Fibroblast of the conjunctiva (primary cell): ENCODE data around the gene NFE2L2.
A peak's percentile ranks its signal among the peaks of the same experiment; 100 is the strongest.
"Not testable (repeated sequence)": the region's sequence is repeated elsewhere in the genome, so short reads cannot be mapped to it uniquely, and the experiment has no call there.

Experiments
- DNase-seq: peaks from one replicate; pipeline ENCODE4 v3.0.0-alpha.2; 2010; ENCODE audit warnings: low read depth

The NFE2L2 gene

DNA sequence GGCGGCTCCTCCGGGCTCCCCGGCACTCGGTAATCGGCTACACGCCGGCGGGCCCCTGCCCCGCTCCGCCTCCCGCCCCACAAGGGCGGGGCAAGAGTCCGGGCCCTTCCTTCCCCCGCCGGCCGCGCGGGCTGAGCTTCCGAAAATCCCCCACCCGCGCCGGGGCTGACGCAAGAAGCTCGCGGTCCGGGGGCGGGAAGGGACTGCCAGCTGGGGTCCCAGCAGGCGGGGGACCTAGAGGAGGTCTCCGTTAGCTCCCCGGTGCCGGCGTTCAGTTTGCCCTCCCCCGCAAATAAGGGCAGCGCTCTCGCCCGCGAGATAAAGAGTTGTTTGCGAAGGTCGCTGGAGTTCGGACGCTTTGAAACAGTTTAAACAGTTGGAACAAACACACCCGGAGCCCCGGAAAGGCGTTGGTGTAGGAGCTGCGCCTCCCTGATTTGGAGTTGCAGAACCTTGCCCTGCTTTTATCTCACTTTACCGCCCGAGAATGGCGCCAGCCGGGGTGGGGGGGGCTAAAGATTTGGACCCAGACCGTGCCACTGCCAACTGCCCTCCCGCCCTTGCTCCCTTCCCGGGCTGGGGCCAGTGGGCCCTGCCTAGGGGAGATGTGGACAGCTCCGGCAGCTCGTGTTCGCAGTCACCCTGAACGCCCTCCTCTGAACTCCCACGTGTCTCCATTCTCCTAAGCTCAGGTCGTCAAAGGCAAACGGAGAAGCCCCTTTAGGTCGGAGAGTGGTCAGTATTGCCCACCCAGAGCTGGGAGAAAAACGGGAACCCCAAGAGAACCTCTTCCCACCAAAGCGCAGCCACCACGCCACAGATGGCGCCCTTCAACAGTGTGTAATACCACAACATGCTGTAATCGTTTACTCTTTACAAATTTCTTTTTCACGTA, at the start of gene NFE2L2:
Gene NFE2L2 (minus strand): TSS at position 35 of the 895 bp plus-strand sequence. CDS start 151 bp downstream, outside the sequence.
- peak; percentile 89 for DNase-seq

DNA sequence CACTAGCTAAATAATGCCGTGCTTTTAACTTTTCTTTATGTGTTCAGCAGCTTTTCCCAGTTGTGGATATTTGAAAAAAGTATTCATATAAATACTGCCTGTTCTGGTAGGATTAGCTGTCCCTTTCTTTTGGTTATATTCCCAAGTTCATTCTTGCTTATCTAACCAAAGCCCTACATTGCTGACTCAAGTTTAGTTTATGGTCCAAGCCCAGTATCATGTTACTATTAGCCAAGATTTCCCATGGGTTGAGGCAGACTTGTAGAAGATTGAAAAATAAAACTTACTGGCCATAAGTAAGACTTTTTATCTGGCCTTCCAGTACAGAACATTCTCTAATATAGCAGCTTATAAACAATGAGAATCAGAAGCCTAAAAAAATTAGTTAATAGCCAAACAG, 49.7 kb upstream of the NFE2L2 start:
- peak; percentile 88 for DNase-seq

DNA sequence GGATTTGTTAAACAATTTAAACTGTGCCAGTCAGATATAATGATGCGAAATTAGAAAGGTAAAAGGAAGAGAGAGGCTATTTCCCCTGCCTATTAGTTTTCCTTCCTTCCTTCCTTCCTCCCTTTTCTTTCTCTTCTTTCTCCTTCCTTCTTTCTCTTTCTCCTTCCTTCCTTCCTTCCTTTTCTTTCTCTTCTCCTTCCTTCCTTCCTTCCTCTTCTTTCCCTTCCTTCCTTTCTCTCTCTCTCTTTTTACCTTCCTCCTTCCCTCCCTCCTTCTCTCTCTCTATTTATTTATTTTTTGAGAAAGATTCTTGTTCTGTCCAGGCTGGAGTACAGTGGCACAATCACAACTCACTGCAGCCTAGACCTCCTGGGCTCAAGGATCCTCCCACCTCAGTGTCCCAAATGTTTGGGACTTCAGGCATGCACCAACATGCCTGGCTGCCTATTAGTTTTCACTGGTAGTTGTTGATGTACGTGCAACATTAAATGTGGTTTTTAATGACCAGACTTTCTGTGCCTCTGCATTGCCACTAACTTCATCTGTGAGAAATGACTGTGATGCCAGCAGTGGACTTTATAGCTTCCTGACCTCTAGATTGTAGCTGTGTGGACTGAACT, 48.7 kb upstream of the NFE2L2 start:
- DNase-seq = no peak

DNA sequence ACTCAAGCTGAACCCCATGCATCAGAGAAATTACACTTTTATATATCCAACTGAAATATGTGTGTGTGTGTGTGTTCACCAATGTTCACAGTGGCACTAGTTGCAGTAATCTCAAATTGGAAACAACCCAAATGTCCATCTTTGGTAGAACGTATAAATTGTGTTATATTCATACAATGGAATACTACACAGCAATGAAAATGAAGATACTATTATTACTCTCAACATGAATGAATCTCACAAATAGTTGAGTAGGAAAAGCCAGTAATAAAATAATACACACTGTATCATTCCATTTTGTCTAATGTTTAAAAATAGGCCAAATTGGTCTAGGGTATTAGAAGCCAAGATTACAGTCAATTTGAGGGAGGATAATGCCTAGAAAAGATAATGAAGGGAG, 48.0 kb upstream of the NFE2L2 start:
- no peak for DNase-seq

DNA sequence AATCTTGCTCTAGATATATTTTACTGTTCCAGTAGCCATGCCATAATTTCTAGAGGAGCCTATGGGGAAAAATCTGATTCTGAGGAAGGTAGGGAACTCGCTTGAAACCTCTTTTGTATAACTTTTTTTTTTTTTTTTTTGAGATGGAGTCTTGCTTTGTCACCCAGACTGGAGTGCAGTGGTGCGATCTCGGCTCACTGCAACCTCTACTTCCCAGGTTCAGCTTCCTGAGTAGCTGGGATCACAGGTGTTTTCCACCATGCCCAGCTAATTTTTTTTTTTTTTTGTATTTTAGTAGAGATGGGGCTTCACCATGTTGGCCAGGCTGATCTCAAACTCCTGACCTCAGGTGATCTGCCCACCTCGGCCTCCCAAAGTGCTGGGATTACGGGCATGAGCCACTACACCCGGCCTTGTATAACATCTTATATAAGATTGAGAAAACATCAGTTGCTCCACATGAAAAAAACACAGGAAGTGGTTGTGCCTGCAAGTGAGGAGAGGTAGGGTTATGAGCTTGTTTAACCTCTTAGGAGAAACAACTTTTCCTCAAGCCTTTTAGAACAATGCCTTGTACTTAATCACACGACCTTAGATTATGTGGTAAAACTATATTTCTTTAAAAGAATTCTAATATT, 45.3 kb upstream of the NFE2L2 start:
- not testable (repeated sequence) for DNase-seq

DNA sequence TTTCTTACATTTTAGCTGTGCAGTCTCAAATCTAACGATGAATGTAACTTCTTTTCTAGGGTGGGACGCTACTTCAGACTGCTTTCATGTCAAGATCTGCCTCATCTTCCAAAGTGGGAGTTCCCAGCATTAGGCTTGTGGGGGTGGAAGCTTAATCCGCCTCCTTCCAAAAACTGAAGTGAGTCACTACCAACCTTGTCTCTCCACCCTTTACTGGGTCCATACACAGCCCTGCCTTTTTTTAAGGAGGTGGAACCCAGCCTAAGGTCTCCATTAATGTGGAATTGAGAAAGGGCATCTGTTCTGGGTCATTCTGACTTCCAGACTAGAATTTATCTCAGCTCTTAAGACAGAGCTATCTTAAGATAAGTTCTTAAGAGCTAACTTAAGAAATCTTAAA, 42.0 kb upstream of the NFE2L2 start:
- no peak for DNase-seq

DNA sequence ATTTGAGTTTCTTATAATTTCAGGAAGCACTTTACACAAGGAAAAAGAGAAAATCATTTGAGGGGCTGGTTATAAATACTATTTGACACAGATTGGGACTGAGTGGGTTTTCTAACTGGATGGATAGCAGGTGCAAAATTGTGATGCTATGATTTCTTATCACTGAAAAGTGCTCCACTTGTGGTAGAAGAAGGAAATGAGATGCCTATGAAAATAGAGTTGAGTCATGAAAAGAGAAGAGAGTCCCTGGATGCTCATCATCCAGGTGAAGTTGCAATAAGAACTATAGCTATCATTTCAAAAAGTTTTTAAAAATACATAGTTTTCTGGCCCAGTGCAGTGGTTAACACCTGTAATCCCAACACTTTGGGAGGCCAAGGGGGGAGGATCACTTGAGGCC, 39.4 kb upstream of the NFE2L2 start:
- DNase-seq = no peak

GRCh38 chr2:177302552-177302951, 38.0 kb upstream of the NFE2L2 start:
- no peak for DNase-seq

GRCh38 chr2:177298191-177298590, 33.7 kb upstream of the NFE2L2 start:
- DNase-seq = no peak

GRCh38 chr2:177296040-177296439, 31.5 kb upstream of the NFE2L2 start:
- DNase-seq = no peak

DNA sequence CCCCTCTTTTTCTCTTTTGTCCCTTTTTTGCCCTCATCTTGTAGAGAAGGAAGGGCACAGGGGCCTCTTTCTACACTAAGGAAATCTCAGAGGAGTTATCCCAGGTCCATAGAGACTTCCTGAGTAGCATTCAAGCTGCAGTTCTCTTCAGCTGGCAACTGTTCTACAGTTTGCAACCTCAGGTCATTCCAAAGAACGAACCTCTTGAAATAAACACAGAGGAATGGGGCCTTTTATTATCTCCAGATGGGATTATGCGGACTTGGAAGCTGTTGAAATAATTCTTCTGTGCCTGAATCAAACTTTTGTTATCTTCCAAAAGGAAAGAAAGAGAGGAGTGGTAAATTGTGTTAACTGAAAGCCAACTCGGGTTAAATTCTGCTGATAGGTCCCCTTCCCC, 31.0 kb upstream of the NFE2L2 start:
- peak; percentile 78 for DNase-seq

- no peak for DNase-seq
Measured at GRCh38 chr2:177291701-177292100, 27.2 kb upstream of the NFE2L2 start.

GRCh38 chr2:177289824-177290628, 25.5 kb upstream of the NFE2L2 start:
- DNase-seq = no peak

GRCh38 chr2:177287814-177288213, 23.3 kb upstream of the NFE2L2 start:
- DNase-seq = no peak

GRCh38 chr2:177285892-177286715, 21.6 kb upstream of the NFE2L2 start:
- DNase-seq = no peak

- DNase-seq = no peak
Measured at GRCh38 chr2:177284531-177284930, 20.0 kb upstream of the NFE2L2 start.

DNA sequence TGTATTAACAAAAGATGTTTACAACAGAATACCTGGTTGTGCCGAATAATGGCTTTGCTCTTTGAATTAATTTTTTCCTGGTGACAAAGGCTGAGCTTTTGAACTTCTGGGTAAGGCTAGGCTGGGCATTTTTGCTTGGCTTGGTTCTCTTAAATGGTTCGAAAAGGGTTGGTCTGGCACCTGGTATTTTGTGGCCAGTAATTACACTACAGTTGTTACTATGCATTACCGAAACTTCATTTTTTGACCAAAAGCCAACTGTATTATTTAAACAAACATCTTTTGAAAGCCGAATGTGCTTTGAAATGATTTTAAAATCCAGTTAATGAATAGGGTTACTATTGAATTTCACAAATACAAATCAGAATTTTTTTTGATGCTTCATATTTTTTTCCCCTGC, 19.4 kb upstream of the NFE2L2 start:
- DNase-seq = no peak

DNA sequence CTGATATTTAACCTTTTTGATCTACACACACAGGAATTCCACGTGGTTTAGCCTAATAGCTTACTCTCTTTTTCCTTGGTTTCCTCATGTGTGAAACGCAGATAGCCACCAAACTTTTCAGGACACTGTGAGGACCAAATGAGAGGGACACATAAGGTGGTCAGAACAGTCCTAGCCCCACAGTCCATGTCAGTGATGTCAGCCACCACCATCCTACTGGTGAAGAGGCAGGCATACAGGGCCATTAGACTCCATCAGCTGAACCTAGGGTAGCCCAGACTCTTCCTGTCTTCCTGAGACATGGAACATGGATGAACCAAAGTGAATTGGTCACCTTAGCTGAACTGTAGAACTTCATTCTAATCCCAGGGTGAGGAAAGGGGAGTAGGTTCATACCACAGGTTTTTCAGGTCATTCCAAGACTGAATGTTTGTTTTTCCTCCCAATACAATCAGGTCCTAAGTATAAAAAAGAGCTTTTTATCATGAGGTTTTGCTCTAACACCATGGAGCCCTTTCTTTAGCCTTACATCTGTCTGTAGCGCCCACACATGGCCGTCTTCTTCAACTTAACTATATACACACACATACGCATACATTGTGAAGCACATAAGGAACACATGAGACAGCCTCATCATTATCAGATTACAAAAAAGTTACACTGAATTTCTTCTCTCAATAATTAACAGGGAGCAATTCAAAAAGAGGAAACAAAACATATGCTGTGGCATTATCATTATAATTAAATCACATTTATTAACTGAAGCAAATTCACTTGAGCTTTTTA, 18.5 kb upstream of the NFE2L2 start:
- DNase-seq = no peak

DNA sequence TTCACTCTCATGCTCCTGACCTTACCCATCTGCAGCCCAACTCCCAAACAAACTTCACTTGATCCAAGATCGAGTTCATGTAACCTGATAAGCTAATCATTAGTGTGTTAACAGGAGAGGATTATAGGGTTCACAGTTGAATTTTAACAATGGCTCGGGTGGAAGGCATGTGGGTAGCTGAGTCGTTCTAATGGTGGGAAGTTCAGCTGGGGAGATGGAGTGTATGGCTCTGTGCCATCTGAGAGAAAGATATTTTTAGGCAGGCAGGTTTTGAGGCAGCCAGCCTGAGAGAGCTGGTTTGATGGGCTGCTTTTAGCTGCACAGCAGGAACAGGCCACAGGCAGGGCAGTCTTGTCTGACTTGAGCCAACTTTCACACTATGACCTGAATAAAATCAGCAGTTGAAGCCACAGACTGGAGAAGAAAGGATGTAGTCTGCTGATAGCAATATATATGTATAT, 17.7 kb upstream of the NFE2L2 start:
- no peak for DNase-seq
